Measurements from ENCODE around the gene COL6A5. TPM values are rescaled to one million over a fixed set of nuclear protein-coding genes. Genes with fewer than 3 reads are reported as not detected.

The COL6A5 gene
- total and polyA plus RNA-seq, 4 donors: 0.01 to 0.09 TPM; not detected in 2

GRCh38 chr3:130522399-130522798 lies 176.9 kb downstream of the COL6A5 start:
- DNase-seq (ENCODE audit: low spot score): no peak
- Histone ChIP-seq H3K4me1 (ENCODE audit: control insufficient read depth in 4 of 4, insufficient read depth in 4 of 4, low read length in 3 of 4) (no peaks in the 10 kb centered on the region), H3K9me3 (ENCODE audit: control insufficient read depth in 4 of 4, low read length in 3 of 4) (no peaks in the 10 kb centered on the region), H3K36me3 (ENCODE audit: control insufficient read depth in 4 of 4, insufficient read depth in 3 of 4, low read depth in 1 of 4, low read length in 3 of 4) (no peaks in the 10 kb centered on the region), H3K4me3 (ENCODE audit: low read depth in 1 of 3, low read length in 3 of 3) (no peak overlapping the region), H3K27me3 (ENCODE audit: control insufficient read depth in 4 of 4, insufficient read depth in 4 of 4, low read length in 3 of 4) (peaks cover 0 to 3% (median 1%) of the 10 kb centered on the region in 4 donors), H3K9ac (ENCODE audit: low read depth in 1 of 2, low read length in 2 of 2) (no peak overlapping the region), H3K27ac (ENCODE audit: low read depth in 1 of 2, low read length in 2 of 2) (no peak overlapping the region)
- WGBS: 81% methylated on average over 2 of the region's 2 CpGs
- TF ChIP-seq CTCF (IDR thresholded peaks at IDR 0.05; ENCODE audit: low read depth, low read length, missing input control) (no peak), TAF1 (conservative IDR thresholded peaks at IDR 0.05) (no peak), ZBTB33 (IDR thresholded peaks at IDR 0.05) (no peak), JUND (IDR thresholded peaks at IDR 0.05) (no peak), NR2F2 (IDR thresholded peaks at IDR 0.05) (no peak), HNF4A (conservative IDR thresholded peaks at IDR 0.05) (no peak), GABPA (IDR thresholded peaks at IDR 0.05 in 1 of 2, conservative IDR thresholded peaks at IDR 0.05 in 1 of 2) (no peak), HNF4G (IDR thresholded peaks at IDR 0.05) (no peak), REST (IDR thresholded peaks at IDR 0.05) (no peak), RXRA (IDR thresholded peaks at IDR 0.05) (no peak), FOXA1 (IDR thresholded peaks at IDR 0.05) (no peak), FOXA2 (IDR thresholded peaks at IDR 0.05) (no peak)

- TF ChIP-seq RAD21 (IDR thresholded peaks at IDR 0.05) (no peak), NR2F2 (IDR thresholded peaks at IDR 0.05) (no peak), SP1 (IDR thresholded peaks at IDR 0.05) (no peak), JUND (IDR thresholded peaks at IDR 0.05) (no peak), HNF4A (conservative IDR thresholded peaks at IDR 0.05) (no peak), FOXA1 (IDR thresholded peaks at IDR 0.05) (no peak), REST (IDR thresholded peaks at IDR 0.05) (no peak)
- no peak overlapping the region for H3K27ac ChIP-seq (ENCODE audit: low read depth in 1 of 2, low read length in 2 of 2)
- H3K4me3 ChIP-seq (ENCODE audit: low read depth in 1 of 3, low read length in 3 of 3): no peak overlapping the region
- H3K27me3 ChIP-seq (ENCODE audit: control insufficient read depth in 4 of 4, insufficient read depth in 4 of 4, low read length in 3 of 4): no peaks in the 10 kb centered on the region
- no peak overlapping the region for H3K9ac ChIP-seq (ENCODE audit: low read depth in 1 of 2, low read length in 2 of 2)
- H3K36me3 ChIP-seq (ENCODE audit: control insufficient read depth in 4 of 4, insufficient read depth in 3 of 4, low read depth in 1 of 4, low read length in 3 of 4): no peaks in the 10 kb centered on the region
- 80% methylated on average over 1 of the region's 1 CpG for WGBS
- H3K4me1 ChIP-seq (ENCODE audit: control insufficient read depth in 4 of 4, insufficient read depth in 4 of 4, low read length in 3 of 4): no peaks in the 10 kb centered on the region
- DNase-seq (ENCODE audit: low spot score): no peak
- no peaks in the 10 kb centered on the region for H3K9me3 ChIP-seq (ENCODE audit: control insufficient read depth in 4 of 4, low read length in 3 of 4)
These were observed 182.0 kb downstream of the COL6A5 start for GRCh38 chr3:130527426-130527825.
